Activated B cell treated with CpG ODN at 0.5 μM for 24 hours (primary cell): ENCODE data around the gene KREMEN1. TPM values are rescaled to one million over a fixed set of nuclear protein-coding genes. Genes with fewer than 3 reads are reported as not detected.

Experiments used
- ATAC-seq: fragments of 200-7000 bp; cut with Tn5 transposase; one replicate; pipeline ENCODE4 v1.10.0; 2021; ENCODE audit warnings: low read depth, mild to moderate bottlenecking, moderate library complexity
- CTCF ChIA-PET: fragments of 350-600 bp; sonication (Branson Sonifier 250); formaldehyde crosslinking; loops from one replicate; lab custom pipeline; 2021; ENCODE audit warnings: antibody characterized with exemption; lab: Charles Lee
- POLR2A ChIA-PET: fragments of 350-600 bp; sonication (Branson Sonifier 250); formaldehyde crosslinking; loops from one replicate; lab custom pipeline; 2021; ENCODE audit warnings: antibody characterized with exemption; lab: Charles Lee
- DNase-seq: peaks from one replicate; pipeline ENCODE4 v3.0.0; 2022
- H3K27ac Mint-ChIP-seq: one replicate; pipeline ENCODE4 v1.8.0; 2020; ENCODE audit warnings: mixed read lengths
- H3K27me3 Mint-ChIP-seq: one replicate; pipeline ENCODE4 v1.8.0; 2021; ENCODE audit warnings: mixed read lengths
- H3K36me3 Mint-ChIP-seq: one replicate; pipeline ENCODE4 v1.8.0; 2021; ENCODE audit warnings: low read depth, mixed read lengths
- H3K4me1 Mint-ChIP-seq: one replicate; pipeline ENCODE4 v1.8.0; 2021; ENCODE audit warnings: mixed read lengths
- H3K4me3 Mint-ChIP-seq: one replicate; pipeline ENCODE4 v1.8.0; 2020; ENCODE audit warnings: mild to moderate bottlenecking, mixed read lengths
- H3K9me3 Mint-ChIP-seq: one replicate; pipeline ENCODE4 v1.8.0; 2020; ENCODE audit warnings: mixed read lengths
- intact Hi-C: fragments of 100-400 bp; cut with micrococcal nuclease; formaldehyde crosslinking; loops from one replicate; pipeline ENCODE4 v1.15.1; 2024
- total RNA-seq: library from RNA; stranded (reverse); gene quantifications from 2 replicates; pipeline ENCODE4 v1.2.3, GENCODE V29; 2022
- TF ChIP-seq, protein P1 (sequence below): fragments of 200-600 bp; IDR thresholded peaks from one replicate; pipeline ENCODE4 v1.8.0; 2022; ENCODE audit warnings: antibody characterized with exemption, mild to moderate bottlenecking

KREMEN1 gene
- total RNA-seq, 1 donor from 2014 or later, result not detected

DNA sequence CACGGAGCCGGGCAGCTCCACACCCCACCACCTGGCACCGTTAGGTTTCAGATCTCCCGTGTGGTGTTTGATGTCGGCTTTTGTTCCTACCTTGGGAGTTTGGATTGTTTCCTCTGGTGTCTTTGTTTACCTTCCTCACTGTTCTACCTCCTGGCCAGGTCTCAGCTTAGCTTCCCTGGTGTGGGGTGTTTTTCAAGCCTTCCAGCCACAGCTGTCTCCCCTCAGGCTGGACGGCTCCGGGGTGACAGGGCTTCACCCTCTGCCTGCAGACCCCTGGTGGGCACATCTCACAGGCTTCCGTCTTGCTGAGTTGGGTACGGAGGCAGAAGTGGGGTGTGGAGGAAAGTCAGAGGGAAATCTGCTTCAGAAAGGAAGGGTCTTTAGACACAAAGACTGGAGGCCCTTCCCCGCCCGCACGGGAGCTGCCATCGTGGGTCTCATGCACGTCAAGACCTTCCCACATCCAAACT is 73.3 kb downstream of the KREMEN1 start:
- Mint-ChIP-seq H3K27ac (no peak overlapping the region), H3K9me3 (no peaks in the 10 kb centered on the region), H3K27me3 (peaks cover 33% of the 10 kb centered on the region), H3K36me3 (no peaks in the 10 kb centered on the region), H3K4me3 (no peak overlapping the region), H3K4me1 (no peaks in the 10 kb centered on the region)
- ATAC-seq (no peak), DNase-seq (no peak)
- CTCF ChIA-PET, result no interaction called here
- POLR2A ChIA-PET, result no interaction called here
- intact Hi-C loops, result no loop called here
- TF ChIP-seq, protein P1, sequence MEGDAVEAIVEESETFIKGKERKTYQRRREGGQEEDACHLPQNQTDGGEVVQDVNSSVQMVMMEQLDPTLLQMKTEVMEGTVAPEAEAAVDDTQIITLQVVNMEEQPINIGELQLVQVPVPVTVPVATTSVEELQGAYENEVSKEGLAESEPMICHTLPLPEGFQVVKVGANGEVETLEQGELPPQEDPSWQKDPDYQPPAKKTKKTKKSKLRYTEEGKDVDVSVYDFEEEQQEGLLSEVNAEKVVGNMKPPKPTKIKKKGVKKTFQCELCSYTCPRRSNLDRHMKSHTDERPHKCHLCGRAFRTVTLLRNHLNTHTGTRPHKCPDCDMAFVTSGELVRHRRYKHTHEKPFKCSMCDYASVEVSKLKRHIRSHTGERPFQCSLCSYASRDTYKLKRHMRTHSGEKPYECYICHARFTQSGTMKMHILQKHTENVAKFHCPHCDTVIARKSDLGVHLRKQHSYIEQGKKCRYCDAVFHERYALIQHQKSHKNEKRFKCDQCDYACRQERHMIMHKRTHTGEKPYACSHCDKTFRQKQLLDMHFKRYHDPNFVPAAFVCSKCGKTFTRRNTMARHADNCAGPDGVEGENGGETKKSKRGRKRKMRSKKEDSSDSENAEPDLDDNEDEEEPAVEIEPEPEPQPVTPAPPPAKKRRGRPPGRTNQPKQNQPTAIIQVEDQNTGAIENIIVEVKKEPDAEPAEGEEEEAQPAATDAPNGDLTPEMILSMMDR, result no peak

DNA sequence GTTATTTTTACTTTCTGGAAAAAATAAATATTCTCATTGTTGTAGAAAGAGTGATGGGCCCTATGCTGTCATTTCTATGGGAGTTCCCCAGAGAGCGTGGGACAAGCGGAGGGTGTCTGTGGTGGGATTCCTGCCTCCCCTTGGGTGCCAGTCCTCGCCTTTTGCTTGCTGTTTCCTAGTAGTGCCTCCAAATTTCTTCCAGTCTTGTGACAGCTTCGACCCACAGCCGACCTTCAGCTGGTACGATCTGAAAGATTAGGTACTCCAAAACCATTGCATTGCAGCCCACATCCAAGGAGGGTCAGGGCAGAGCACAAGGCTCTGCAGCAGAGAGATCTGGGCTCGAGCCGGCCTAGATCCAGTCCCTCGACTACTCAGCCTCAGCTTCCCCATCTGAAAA is 73.9 kb downstream of the KREMEN1 start:
- ChIA-PET POLR2A (no interaction called here), CTCF (no interaction called here)
- Mint-ChIP-seq H3K4me1 (no peaks in the 10 kb centered on the region), H3K27ac (no peak overlapping the region), H3K36me3 (no peaks in the 10 kb centered on the region), H3K27me3 (peaks cover 34% of the 10 kb centered on the region), H3K9me3 (no peaks in the 10 kb centered on the region), H3K4me3 (no peak overlapping the region)
- ATAC-seq, result no peak
- no peak for DNase-seq
- TF ChIP-seq, protein P1, result no peak
- intact Hi-C loops, result no loop called here

DNA sequence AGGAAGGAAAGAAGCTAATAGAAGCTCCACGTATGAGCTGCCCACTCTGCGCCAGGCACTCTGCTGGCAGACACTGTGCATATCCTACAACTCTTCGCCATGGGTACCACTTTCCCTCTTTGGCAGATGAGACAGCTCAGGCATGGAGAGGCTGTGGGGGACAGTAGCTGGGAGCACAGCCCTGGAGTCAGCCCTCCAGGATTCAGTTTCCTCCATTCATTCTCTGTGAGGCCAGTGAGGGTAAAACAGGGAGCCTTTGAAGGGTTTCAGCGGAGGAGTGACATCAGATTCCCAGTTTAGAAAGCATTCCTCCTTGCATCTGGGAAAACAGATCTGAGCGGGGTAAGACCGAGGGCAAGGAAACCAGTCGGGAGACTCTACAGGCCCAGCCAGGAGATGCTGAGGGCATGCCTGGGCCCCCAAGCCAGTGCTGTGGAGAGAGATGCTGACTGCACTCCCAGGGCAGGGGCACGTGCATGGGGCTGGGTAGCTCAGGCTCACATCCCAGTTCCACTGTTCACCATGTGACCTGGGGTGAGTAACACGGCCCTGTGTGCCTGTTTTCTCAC is 74.6 kb downstream of the KREMEN1 start:
- TF ChIP-seq, protein P1, result no peak
- Mint-ChIP-seq H3K9me3 (no peaks in the 10 kb centered on the region), H3K4me3 (no peak overlapping the region), H3K36me3 (no peaks in the 10 kb centered on the region), H3K4me1 (no peaks in the 10 kb centered on the region), H3K27me3 (peaks cover 34% of the 10 kb centered on the region), H3K27ac (no peak overlapping the region)
- no peak for DNase-seq
- no peak for ATAC-seq
- intact Hi-C loops, result no loop called here
- POLR2A ChIA-PET, result no interaction called here
- CTCF ChIA-PET, result no interaction called here

DNA sequence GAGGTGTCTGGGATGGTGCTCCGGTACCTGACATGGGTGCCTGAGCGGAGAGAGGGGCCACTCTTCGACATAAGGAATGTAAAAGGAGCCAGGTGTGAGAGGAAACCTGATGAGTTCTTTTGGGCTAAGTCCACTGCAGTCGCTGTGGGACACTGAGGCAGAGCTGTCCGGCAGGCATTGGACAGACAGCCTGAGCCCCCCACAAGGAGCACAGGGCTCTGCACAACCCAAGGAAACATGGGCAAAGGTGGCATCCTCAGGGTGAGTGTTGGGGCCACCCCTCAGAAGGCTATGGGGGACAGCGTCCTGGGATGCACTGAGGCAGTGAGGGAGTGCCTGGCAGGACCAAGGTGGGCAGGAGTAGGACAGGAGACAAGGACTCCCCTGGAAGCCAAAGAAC is 75.2 kb downstream of the KREMEN1 start:
- intact Hi-C loops, result no loop called here
- H3K4me3 Mint-ChIP-seq, result no peak overlapping the region
- POLR2A ChIA-PET, result no interaction called here
- H3K27me3 Mint-ChIP-seq, result peaks cover 35% of the 10 kb centered on the region
- TF ChIP-seq, protein P1, result no peak
- no peak overlapping the region for H3K27ac Mint-ChIP-seq
- H3K4me1 Mint-ChIP-seq, result no peaks in the 10 kb centered on the region
- no peaks in the 10 kb centered on the region for H3K9me3 Mint-ChIP-seq
- H3K36me3 Mint-ChIP-seq, result no peaks in the 10 kb centered on the region
- no peak for DNase-seq
- ATAC-seq, result no peak
- CTCF ChIA-PET, result no interaction called here

DNA sequence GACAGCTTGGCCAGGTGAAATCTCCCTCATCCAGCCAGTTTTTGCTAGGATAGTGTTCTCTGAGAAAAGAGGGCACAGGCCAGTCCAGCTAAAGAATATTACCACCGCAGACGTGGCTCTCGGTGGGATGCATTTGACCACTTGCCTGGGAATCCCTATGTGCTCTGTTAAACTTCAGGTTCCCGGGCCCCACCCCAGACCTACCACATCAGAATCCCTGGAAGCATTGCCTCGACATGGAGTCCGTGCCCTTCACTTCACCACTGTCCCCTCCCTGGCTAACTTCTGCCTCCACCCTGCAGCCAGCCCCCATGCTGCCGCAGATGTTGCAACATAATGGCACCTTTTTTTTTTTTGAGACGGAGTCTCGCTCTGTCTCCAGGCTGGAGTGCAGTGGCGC is 76.0 kb downstream of the KREMEN1 start:
- Mint-ChIP-seq H3K9me3 (no peaks in the 10 kb centered on the region), H3K4me3 (no peak overlapping the region), H3K27me3 (peaks cover 38% of the 10 kb centered on the region), H3K27ac (no peak overlapping the region), H3K36me3 (no peaks in the 10 kb centered on the region), H3K4me1 (no peaks in the 10 kb centered on the region)
- CTCF ChIA-PET, result no interaction called here
- POLR2A ChIA-PET, result no interaction called here
- intact Hi-C loops, result no loop called here
- DNase-seq (no peak), ATAC-seq (no peak)
- TF ChIP-seq, protein P1, result no peak
